Measurements from ENCODE around the gene COL7A1. TPM values are rescaled to one million over a fixed set of nuclear protein-coding genes. Genes with fewer than 3 reads are reported as not detected.

Gene COL7A1
- polyA plus RNA-seq, 1 donor = 121 TPM

DNA sequence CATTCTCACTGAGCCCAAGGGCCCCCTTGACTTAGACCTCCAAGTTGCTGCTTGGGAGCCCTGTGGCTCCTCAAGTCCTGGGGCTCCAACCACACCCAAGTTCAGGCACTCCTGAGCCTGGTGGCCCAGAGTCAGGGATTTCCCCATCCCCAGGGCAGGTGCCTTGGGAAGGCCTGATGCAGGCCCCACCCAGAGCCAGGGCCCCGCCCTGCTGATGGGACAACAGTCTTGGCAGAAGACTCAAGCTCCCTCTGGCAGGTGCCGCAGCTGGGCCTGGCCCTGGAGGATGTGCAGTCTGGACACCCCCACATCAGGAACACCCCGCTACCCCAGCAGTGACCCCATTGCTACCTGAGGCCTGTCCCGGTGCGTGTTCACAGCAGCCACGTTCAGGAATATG lies 73.5 kb downstream of the COL7A1 start:
- Histone ChIP-seq H3K27me3 (ENCODE audit: control insufficient read depth, insufficient read depth, low read length) (no peaks in the 10 kb centered on the region), H3K36me3 (ENCODE audit: control insufficient read depth, insufficient read depth, low read length) (peaks cover 9% of the 10 kb centered on the region), H3K27ac (ENCODE audit: low read length) (no peak overlapping the region), H3K4me1 (ENCODE audit: control insufficient read depth, insufficient read depth, low read length) (no peaks in the 10 kb centered on the region), H3K9me3 (ENCODE audit: control insufficient read depth, low read depth, low read length) (no peaks in the 10 kb centered on the region), H3K4me3 (ENCODE audit: low read length) (no peak overlapping the region)
- no peak for DNase-seq
- WGBS (ENCODE audit: insufficient coverage, low lambda C conversion rate) = no CpG with 5 or more reads among the region's 6 CpGs

DNA sequence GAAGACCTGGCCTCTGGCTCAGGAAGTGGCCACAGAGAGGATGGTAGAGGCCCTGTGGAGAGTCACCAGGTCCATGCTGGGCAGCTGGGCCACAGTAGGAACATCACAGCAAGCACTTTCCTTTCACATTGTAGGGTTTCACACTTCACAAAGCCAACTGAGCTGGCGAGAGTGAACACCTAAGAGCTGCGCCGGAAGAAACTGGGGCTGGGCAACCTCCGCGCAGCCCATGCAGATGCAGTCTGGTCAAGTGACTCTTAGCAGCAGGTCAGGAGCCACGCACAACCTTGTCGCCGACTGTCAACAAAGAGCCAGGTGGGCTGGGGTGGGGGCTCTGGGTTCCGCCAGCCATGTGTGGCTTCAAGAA lies 75.9 kb downstream of the COL7A1 start:
- Histone ChIP-seq H3K36me3 (ENCODE audit: control insufficient read depth, insufficient read depth, low read length) (peaks cover 9% of the 10 kb centered on the region), H3K27ac (ENCODE audit: low read length) (no peak overlapping the region), H3K27me3 (ENCODE audit: control insufficient read depth, insufficient read depth, low read length) (no peaks in the 10 kb centered on the region), H3K4me3 (ENCODE audit: low read length) (no peak overlapping the region), H3K4me1 (ENCODE audit: control insufficient read depth, insufficient read depth, low read length) (no peaks in the 10 kb centered on the region), H3K9me3 (ENCODE audit: control insufficient read depth, low read depth, low read length) (no peaks in the 10 kb centered on the region)
- no CpG with 5 or more reads among the region's 9 CpGs for WGBS (ENCODE audit: insufficient coverage, low lambda C conversion rate)
- DNase-seq = no peak

DNA sequence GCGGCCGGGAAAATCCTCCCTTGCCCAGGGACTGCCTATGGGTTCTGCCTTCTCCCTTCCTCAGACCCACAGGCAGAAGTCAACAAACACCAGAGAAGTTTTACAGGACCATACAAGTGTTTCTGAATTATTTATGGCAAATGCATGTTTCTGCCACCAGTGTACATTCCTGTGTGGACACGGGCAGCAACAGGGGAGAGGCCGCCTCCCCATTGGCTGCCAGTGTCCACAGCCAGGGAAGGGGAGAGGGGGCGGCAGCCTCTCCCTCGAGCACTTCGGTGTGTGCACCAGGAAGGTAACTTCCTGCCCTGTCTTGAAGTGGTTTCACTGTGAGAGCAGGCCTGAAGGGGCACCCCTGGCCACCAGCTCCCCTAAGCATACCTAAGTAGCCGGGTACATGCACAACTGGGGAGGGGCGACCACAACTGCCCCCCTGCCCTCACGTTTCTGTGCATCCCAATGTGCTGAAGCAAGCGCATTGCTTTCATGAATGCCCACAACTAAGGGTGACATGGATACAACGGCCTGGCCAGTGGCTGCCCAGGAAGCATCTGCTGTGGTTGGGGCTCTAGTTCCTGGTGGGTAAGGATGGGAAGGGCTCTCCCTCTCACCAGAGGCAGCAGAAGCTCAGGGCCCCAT lies 76.4 kb downstream of the COL7A1 start:
- Histone ChIP-seq H3K27me3 (ENCODE audit: control insufficient read depth, insufficient read depth, low read length) (no peaks in the 10 kb centered on the region), H3K9me3 (ENCODE audit: control insufficient read depth, low read depth, low read length) (no peaks in the 10 kb centered on the region), H3K4me1 (ENCODE audit: control insufficient read depth, insufficient read depth, low read length) (no peaks in the 10 kb centered on the region), H3K36me3 (ENCODE audit: control insufficient read depth, insufficient read depth, low read length) (peaks cover 9% of the 10 kb centered on the region), H3K4me3 (ENCODE audit: low read length) (no peak overlapping the region), H3K27ac (ENCODE audit: low read length) (no peak overlapping the region)
- WGBS (ENCODE audit: insufficient coverage, low lambda C conversion rate) = no CpG with 5 or more reads among the region's 12 CpGs
- DNase-seq = no peak

- H3K9me3 ChIP-seq (ENCODE audit: control insufficient read depth, low read depth, low read length) = no peaks in the 10 kb centered on the region
- DNase-seq = no peak
- no peak overlapping the region for H3K27ac ChIP-seq (ENCODE audit: low read length)
- peaks cover 7% of the 10 kb centered on the region for H3K36me3 ChIP-seq (ENCODE audit: control insufficient read depth, insufficient read depth, low read length)
- no peak overlapping the region for H3K4me3 ChIP-seq (ENCODE audit: low read length)
- H3K27me3 ChIP-seq (ENCODE audit: control insufficient read depth, insufficient read depth, low read length) = no peaks in the 10 kb centered on the region
- no peaks in the 10 kb centered on the region for H3K4me1 ChIP-seq (ENCODE audit: control insufficient read depth, insufficient read depth, low read length)
- no CpG with 5 or more reads among the region's 6 CpGs for WGBS (ENCODE audit: insufficient coverage, low lambda C conversion rate)
These were observed 77.1 kb downstream of the COL7A1 start for GRCh38 chr3:48518069-48518468.

- no peak for DNase-seq
- WGBS (ENCODE audit: insufficient coverage, low lambda C conversion rate) = no CpG with 5 or more reads among the region's 8 CpGs
- Histone ChIP-seq H3K27ac (ENCODE audit: low read length) (no peak overlapping the region), H3K9me3 (ENCODE audit: control insufficient read depth, low read depth, low read length) (no peaks in the 10 kb centered on the region), H3K4me3 (ENCODE audit: low read length) (no peak overlapping the region), H3K4me1 (ENCODE audit: control insufficient read depth, insufficient read depth, low read length) (no peaks in the 10 kb centered on the region), H3K27me3 (ENCODE audit: control insufficient read depth, insufficient read depth, low read length) (no peaks in the 10 kb centered on the region), H3K36me3 (ENCODE audit: control insufficient read depth, insufficient read depth, low read length) (peaks cover 5% of the 10 kb centered on the region)
These were observed 78.6 kb downstream of the COL7A1 start for GRCh38 chr3:48516571-48516970.

- no peaks in the 10 kb centered on the region for H3K4me1 ChIP-seq (ENCODE audit: control insufficient read depth, insufficient read depth, low read length)
- no CpG with 5 or more reads among the region's 8 CpGs for WGBS (ENCODE audit: insufficient coverage, low lambda C conversion rate)
- H3K9me3 ChIP-seq (ENCODE audit: control insufficient read depth, low read depth, low read length) = no peaks in the 10 kb centered on the region
- H3K27ac ChIP-seq (ENCODE audit: low read length) = no peak overlapping the region
- H3K36me3 ChIP-seq (ENCODE audit: control insufficient read depth, insufficient read depth, low read length) = peaks cover 3% of the 10 kb centered on the region
- DNase-seq = no peak
- no peak overlapping the region for H3K4me3 ChIP-seq (ENCODE audit: low read length)
- no peaks in the 10 kb centered on the region for H3K27me3 ChIP-seq (ENCODE audit: control insufficient read depth, insufficient read depth, low read length)
These were observed 80.5 kb downstream of the COL7A1 start for GRCh38 chr3:48514431-48515227.

Other genes starting within 250 kb of the COL7A1 start
- 0.18 TPM for gene FBXW12, start 223.1 kb downstream of the COL7A1 start, polyA plus RNA-seq
- 121 TPM for gene PLXNB1, start 165.2 kb downstream of the COL7A1 start, polyA plus RNA-seq
- 19.0 TPM for gene CCDC51, start 155.2 kb downstream of the COL7A1 start, polyA plus RNA-seq
- gene TMA7, start 155.1 kb downstream of the COL7A1 start, polyA plus RNA-seq = 283 TPM
- gene ATRIP, start 148.6 kb downstream of the COL7A1 start, polyA plus RNA-seq = 6.6 TPM
- 200 TPM for gene SHISA5, start 91.2 kb downstream of the COL7A1 start, polyA plus RNA-seq
- gene PFKFB4, start 38.5 kb downstream of the COL7A1 start, polyA plus RNA-seq = 17.3 TPM
- 0.87 TPM for gene UCN2, start 31.5 kb downstream of the COL7A1 start, polyA plus RNA-seq
- gene UQCRC1, start 14.3 kb upstream of the COL7A1 start, polyA plus RNA-seq = 259 TPM
- gene TMEM89, start 26.4 kb upstream of the COL7A1 start, polyA plus RNA-seq = 0.09 TPM
- gene SLC26A6, start 40.1 kb upstream of the COL7A1 start, polyA plus RNA-seq = 41.2 TPM
- 3.9 TPM for gene CELSR3, start 67.6 kb upstream of the COL7A1 start, polyA plus RNA-seq
- 15.2 TPM for gene NCKIPSD, start 90.6 kb upstream of the COL7A1 start, polyA plus RNA-seq
- gene IP6K2, start 121.9 kb upstream of the COL7A1 start, polyA plus RNA-seq = 176 TPM

Data from large intestine (tissue), 3 donors.